Lung (tissue), 12 donors: ENCODE results near the gene TJP2. TPM values are rescaled to one million over a fixed set of nuclear protein-coding genes. Genes with fewer than 3 reads are reported as not detected.

Source experiments
- ATAC-seq: fragments of 200-7000 bp; cut with Tn5 transposase; one replicate; pipeline ENCODE4 v1.9.1; 2020; ENCODE audit warnings: moderate number of reproducible peaks; ENCODE audit not compliant: insufficient read depth, low FRiP score
- DNase-seq, 3 donors: peaks; one replicate each; pipeline ENCODE4 v3.0.0-alpha.2; 2013 to 2017
- H3K27ac ChIP-seq, 2 donors: one replicate each; pipeline ENCODE4 v1.5.1; 2013; ENCODE audit warnings: mild to moderate bottlenecking in 2 of 2, moderate library complexity in 2 of 2, control low read depth in 1 of 2, inconsistent platforms in 1 of 2, low read depth in 1 of 2, low read length in 1 of 2
- H3K27me3 ChIP-seq, 3 donors: one replicate each; pipeline ENCODE4 v1.5.1; 2013; ENCODE audit warnings: low read length in 2 of 3; ENCODE audit not compliant: control insufficient read depth in 3 of 3, insufficient read depth in 3 of 3
- H3K36me3 ChIP-seq, 4 donors: one replicate each; pipeline ENCODE4 v1.5.1; 2013; ENCODE audit warnings: low read length in 4 of 4, mild to moderate bottlenecking in 1 of 4, moderate library complexity in 1 of 4; ENCODE audit not compliant: control insufficient read depth in 4 of 4, insufficient read depth in 4 of 4
- H3K4me1 ChIP-seq, 5 donors: one replicate each; pipeline ENCODE4 v1.5.1; 2013; ENCODE audit warnings: low read length in 5 of 5, mild to moderate bottlenecking in 2 of 5, moderate library complexity in 1 of 5; ENCODE audit not compliant: control insufficient read depth in 5 of 5, insufficient read depth in 5 of 5
- H3K4me3 ChIP-seq: one replicate; pipeline ENCODE4 v1.5.1; 2013; ENCODE audit warnings: mild to moderate bottlenecking, control low read depth, moderate library complexity
- H3K9ac ChIP-seq, 2 donors: one replicate each; pipeline ENCODE4 v1.5.1; 2013; ENCODE audit warnings: low read length in 2 of 2, control low read depth in 1 of 2; ENCODE audit not compliant: insufficient read depth in 1 of 2
- H3K9me3 ChIP-seq, 4 donors: one replicate each; pipeline ENCODE4 v1.5.1; 2013; ENCODE audit warnings: low read length in 3 of 4, mild to moderate bottlenecking in 1 of 4, moderate library complexity in 1 of 4; ENCODE audit not compliant: control insufficient read depth in 4 of 4, insufficient read depth in 3 of 4
- WGBS, 2 donors: extraction: QIAGEN DNeasy Blood & Tissue Kit; methylation state at CpG; one replicate each; pipeline ENCODE4 v1.1.7; 2013; 5-methylcytosine and 5-hydroxymethylcytosine counted together
- polyA plus RNA-seq, 2 donors: library from polyadenylated mRNA; stranded (reverse); fragments of 200-250 nt; gene quantifications; one replicate each; pipeline ENCODE4 v1.2.1, GENCODE V29; 2013
- total RNA-seq, 2 donors: library from RNA; depleted of rRNA in 1 of 2; stranded (reverse); fragments of >200 nt in 1 of 2; gene quantifications; one replicate each; pipeline ENCODE4 v1.2.1, GENCODE V29; 2014 to 2021
- TF ChIP-seq, protein P1 (sequence below): IDR thresholded peaks from 2 replicates; pipeline ENCODE4 v1.5.1; 2012; ENCODE audit warnings: mild to moderate bottlenecking; ENCODE audit errors: control extremely low read depth, extremely low read depth
- donor health status: control.
- donor health status: control.
- donor health status: Bipolar disorder and iron deficiency.
- donor health status: healthy.
- donor health status: DM: yes; HTN: yes; CAD: no.

Gene TJP2
- total and polyA plus RNA-seq, 4 donors = 39.3 to 181 (median 73.6) TPM

- Histone ChIP-seq H3K36me3 (no peaks in the 10 kb centered on the region), H3K27ac (no peak overlapping the region), H3K9me3 (peaks cover 0 to 6% (median 0%) of the 10 kb centered on the region in 4 donors), H3K27me3 (no peaks in the 10 kb centered on the region), H3K4me3 (no peak overlapping the region), H3K9ac (no peak overlapping the region), H3K4me1 (no peaks in the 10 kb centered on the region)
- no peak for ATAC-seq
- DNase-seq = no peak
- 47 to 69% methylated on average over 1 of the region's 1 CpG for WGBS, 2 donors
- TF ChIP-seq, protein P1, sequence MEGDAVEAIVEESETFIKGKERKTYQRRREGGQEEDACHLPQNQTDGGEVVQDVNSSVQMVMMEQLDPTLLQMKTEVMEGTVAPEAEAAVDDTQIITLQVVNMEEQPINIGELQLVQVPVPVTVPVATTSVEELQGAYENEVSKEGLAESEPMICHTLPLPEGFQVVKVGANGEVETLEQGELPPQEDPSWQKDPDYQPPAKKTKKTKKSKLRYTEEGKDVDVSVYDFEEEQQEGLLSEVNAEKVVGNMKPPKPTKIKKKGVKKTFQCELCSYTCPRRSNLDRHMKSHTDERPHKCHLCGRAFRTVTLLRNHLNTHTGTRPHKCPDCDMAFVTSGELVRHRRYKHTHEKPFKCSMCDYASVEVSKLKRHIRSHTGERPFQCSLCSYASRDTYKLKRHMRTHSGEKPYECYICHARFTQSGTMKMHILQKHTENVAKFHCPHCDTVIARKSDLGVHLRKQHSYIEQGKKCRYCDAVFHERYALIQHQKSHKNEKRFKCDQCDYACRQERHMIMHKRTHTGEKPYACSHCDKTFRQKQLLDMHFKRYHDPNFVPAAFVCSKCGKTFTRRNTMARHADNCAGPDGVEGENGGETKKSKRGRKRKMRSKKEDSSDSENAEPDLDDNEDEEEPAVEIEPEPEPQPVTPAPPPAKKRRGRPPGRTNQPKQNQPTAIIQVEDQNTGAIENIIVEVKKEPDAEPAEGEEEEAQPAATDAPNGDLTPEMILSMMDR = no peak
Measured at GRCh38 chr9:69314547-69314946, 140.5 kb downstream of the TJP2 start.

DNA sequence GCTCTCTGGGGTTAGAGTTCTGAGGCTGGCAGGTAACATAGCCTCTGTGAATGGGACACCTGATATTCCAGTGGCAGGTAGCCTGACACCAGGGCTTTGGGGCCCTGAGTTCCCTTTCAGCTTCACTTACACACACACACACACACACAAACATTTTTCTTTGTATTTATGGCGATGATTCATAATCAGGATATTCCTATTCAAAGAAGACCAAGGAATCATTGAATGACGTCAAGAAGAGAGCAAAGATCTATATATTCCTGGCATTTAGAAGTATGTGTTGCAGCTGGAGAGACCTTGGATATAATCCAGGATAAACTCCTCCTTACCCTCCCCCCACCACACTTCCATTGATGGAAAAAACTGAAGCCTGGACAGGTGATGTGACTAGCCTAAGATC is 143.0 kb downstream of the TJP2 start:
- no peak for DNase-seq
- Histone ChIP-seq H3K9ac (no peak overlapping the region), H3K27ac (no peak overlapping the region), H3K4me3 (no peak overlapping the region), H3K9me3 (peaks cover 0 to 6% (median 0%) of the 10 kb centered on the region in 4 donors), H3K4me1 (no peaks in the 10 kb centered on the region), H3K27me3 (no peaks in the 10 kb centered on the region), H3K36me3 (no peaks in the 10 kb centered on the region)
- 77 to 85% methylated on average over 2 of the region's 2 CpGs for WGBS, 2 donors
- TF ChIP-seq, protein P1 = no peak
- ATAC-seq = no peak

DNA sequence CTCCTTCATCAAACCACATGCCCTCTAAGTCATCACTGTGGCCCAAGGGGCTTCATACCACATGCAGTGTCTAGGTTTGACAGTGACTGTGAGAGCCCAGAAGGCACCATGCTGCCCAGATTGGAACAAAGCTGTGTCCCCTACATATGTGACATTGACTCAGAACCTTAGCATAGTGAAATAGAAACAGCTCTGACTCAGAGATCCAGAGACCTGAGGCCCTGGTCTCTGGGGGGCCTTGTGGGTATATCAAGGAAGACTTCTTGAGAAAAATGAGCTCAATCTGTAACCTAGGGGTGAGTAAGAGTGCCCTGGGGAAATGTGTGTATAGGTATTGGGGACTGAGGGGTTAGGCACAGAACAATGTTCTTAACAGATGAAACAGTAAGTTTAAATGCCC is 143.8 kb downstream of the TJP2 start:
- H3K27me3 ChIP-seq = no peaks in the 10 kb centered on the region
- peaks cover 0 to 4% (median 0%) of the 10 kb centered on the region in 4 donors for H3K9me3 ChIP-seq
- no peaks in the 10 kb centered on the region for H3K4me1 ChIP-seq
- H3K9ac ChIP-seq = no peak overlapping the region
- H3K27ac ChIP-seq = no peak overlapping the region
- ATAC-seq = no peak
- H3K4me3 ChIP-seq = no peak overlapping the region
- no peaks in the 10 kb centered on the region for H3K36me3 ChIP-seq
- TF ChIP-seq, protein P1 = no peak
- DNase-seq = no peak

DNA sequence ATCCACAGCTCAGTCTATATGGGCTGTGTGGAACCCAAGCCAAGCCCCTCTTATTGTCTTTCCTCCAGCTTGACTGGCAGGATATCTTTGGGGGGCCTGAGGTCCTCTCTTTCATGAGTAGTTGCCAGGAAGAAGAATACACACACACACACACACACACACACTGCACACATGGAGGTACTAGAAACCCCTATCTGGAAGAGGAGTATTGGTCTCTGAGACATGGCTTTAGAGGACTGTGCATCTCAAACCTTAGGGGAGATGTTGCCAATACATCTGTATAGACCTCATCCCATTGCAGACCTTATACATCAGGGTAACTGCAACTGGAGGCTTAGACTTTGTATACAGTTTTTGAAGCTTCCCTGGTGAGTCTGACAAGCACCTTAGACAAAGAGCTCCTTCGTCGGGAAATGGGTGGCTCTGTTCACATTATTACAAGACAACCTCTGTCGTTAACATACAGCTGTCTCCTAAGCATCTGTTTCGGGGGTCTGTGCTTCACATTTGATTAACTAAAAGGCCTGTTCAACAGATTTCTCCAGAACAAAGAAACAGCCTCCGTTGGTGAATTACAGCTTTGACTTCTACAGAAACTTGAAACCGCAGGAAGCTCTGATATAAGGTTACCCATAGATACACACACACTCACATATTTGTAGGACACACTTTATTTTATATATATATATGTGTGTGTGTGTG is 145.4 kb downstream of the TJP2 start:
- DNase-seq (no peak), ATAC-seq (no peak)
- Histone ChIP-seq H3K36me3 (no peaks in the 10 kb centered on the region), H3K27ac (no peak overlapping the region), H3K9me3 (no peaks in the 10 kb centered on the region), H3K27me3 (peaks cover 0 to 9% (median 6%) of the 10 kb centered on the region in 3 donors), H3K9ac (no peak overlapping the region), H3K4me3 (no peak overlapping the region), H3K4me1 (peaks cover 0 to 2% (median 0%) of the 10 kb centered on the region in 5 donors)
- 81 to 88% methylated on average over 6 of the region's 6 CpGs for WGBS, 2 donors
- TF ChIP-seq, protein P1 = no peak
